HCT116 (cell line): Measurements from ENCODE around the gene SETD2. TPM values are rescaled to one million over a fixed set of nuclear protein-coding genes. Genes with fewer than 3 reads are reported as not detected.

Source experiments
- ATAC-seq: fragments of 200-7000 bp; cut with Tn5 transposase; 2 replicates; pipeline ENCODE4 v1.9.1; 2020; ENCODE audit warnings: mild to moderate bottlenecking, moderate library complexity
- BruUV-seq: library from RNA; stranded (reverse); fragments of 400-500 nt; replicated peaks from 2 replicates; lab custom pipeline; 2021; lab: Mats Ljungman, UMichigan
- CTCF ChIA-PET: fragments of 300-600 bp; sonication (Branson Sonifier 250); formaldehyde crosslinking; loops from one replicate; lab custom pipeline; 2021; ENCODE audit warnings: antibody characterized with exemption; lab: Charles Lee
- POLR2A ChIA-PET: fragments of 300-600, 350-600 bp; sonication (Branson Sonifier 250); formaldehyde crosslinking; loops from one replicate; lab custom pipeline; 2021; ENCODE audit warnings: antibody characterized with exemption; lab: Charles Lee
- RAD21 ChIA-PET, 2 experiments: fragments of 300-600 bp; sonication (Branson Sonifier 250); formaldehyde crosslinking; loops; one replicate each; lab custom pipeline; 2023; ENCODE audit warnings: low total read pairs in 2 of 2; ENCODE audit not compliant: uncharacterized antibody in 2 of 2, unreplicated experiment in 2 of 2, low non-redundant PET in 1 of 2; lab: Charles Lee
- DNase-seq: peaks from one replicate; pipeline ENCODE4 v3.0.0-alpha.2; 2010; ENCODE audit warnings: low read depth, low spot score
- H2AFZ ChIP-seq: fragments of 200-600 bp; shearing (Covaris generic), sonication (generic); 2 replicates; pipeline ENCODE4 v1.6.1; 2017; ENCODE audit warnings: low read depth, mixed run types, mixed read lengths, antibody characterized with exemption, low read length; ENCODE audit not compliant: poor library complexity, severe bottlenecking
- H3K27ac ChIP-seq: 2 replicates; pipeline ENCODE4 v1.5.1; 2012; ENCODE audit warnings: low read depth, low read length
- H3K27me3 ChIP-seq: fragments of 200-600 bp; sonication (generic); 2 replicates; pipeline ENCODE4 v1.6.1; 2016; ENCODE audit warnings: mixed run types, low read length, mixed read lengths; ENCODE audit not compliant: insufficient read depth
- H3K36me3 ChIP-seq, 2 experiments: fragments of 200-500 bp in 1 of 2; fragments of 200-600 bp in 1 of 2; sonication (Bioruptor generic) in 1 of 2; sonication (generic) in 1 of 2; 2 replicates each; pipeline versions ENCODE4 v1.5.1 to v1.6.1; 2014 to 2016; ENCODE audit warnings: low read length in 2 of 2, inconsistent platforms in 1 of 2, mixed read lengths in 1 of 2, mixed run types in 1 of 2; ENCODE audit not compliant: insufficient read depth in 2 of 2, control insufficient read depth in 1 of 2
- H3K4me1 ChIP-seq, 2 experiments: fragments of 200-600 bp in 1 of 2; sonication (generic) in 1 of 2; 2 replicates each; pipeline versions ENCODE4 v1.5.1 to v1.6.1; 2012 to 2017; ENCODE audit warnings: low read length in 2 of 2, inconsistent platforms in 1 of 2, mild to moderate bottlenecking in 1 of 2, mixed read lengths in 1 of 2, mixed run types in 1 of 2, moderate library complexity in 1 of 2; ENCODE audit not compliant: insufficient read depth in 2 of 2, control insufficient read depth in 1 of 2
- H3K4me2 ChIP-seq: fragments of 200-600 bp; sonication (generic); 2 replicates; pipeline ENCODE4 v1.6.1; 2017; ENCODE audit warnings: mixed run types, low read length, mixed read lengths
- H3K4me3 ChIP-seq, 2 experiments: fragments of 200-600 bp in 1 of 2; sonication (generic) in 1 of 2; replicated peaks in 1 of 2; 2 replicates each; pipeline ENCODE4 v1.5.1; 2011 to 2016; ENCODE audit warnings: low read length in 2 of 2, control low read depth in 1 of 2, low read depth in 1 of 2, mild to moderate bottlenecking in 1 of 2, mixed read lengths in 1 of 2, mixed run types in 1 of 2
- H3K79me2 ChIP-seq: fragments of 200-600 bp; sonication (generic); 2 replicates; pipeline ENCODE4 v1.6.1; 2017; ENCODE audit warnings: mild to moderate bottlenecking, mixed run types, low read length, moderate library complexity, mixed read lengths; ENCODE audit not compliant: insufficient read depth
- H3K9ac ChIP-seq: fragments of 200-600 bp; sonication (generic); 2 replicates; pipeline ENCODE4 v1.6.1; 2016; ENCODE audit warnings: low read length, mixed read lengths
- H3K9me2 ChIP-seq: fragments of 200-600 bp; sonication (generic), shearing (Covaris generic); 2 replicates; pipeline ENCODE4 v1.6.1; 2017; ENCODE audit warnings: mixed run types, mild to moderate bottlenecking, moderate library complexity; ENCODE audit not compliant: insufficient read depth
- H3K9me3 ChIP-seq, 2 experiments: fragments of 200-500 bp in 1 of 2; fragments of 200-600 bp in 1 of 2; sonication (Bioruptor generic) in 1 of 2; sonication (generic) in 1 of 2; 2 replicates each; pipeline ENCODE4 v1.6.1; 2014 to 2017; ENCODE audit warnings: low read length in 2 of 2, mixed read lengths in 2 of 2, inconsistent platforms in 1 of 2, low read depth in 1 of 2, mild to moderate bottlenecking in 1 of 2, mixed run types in 1 of 2, moderate library complexity in 1 of 2; ENCODE audit not compliant: control insufficient read depth in 1 of 2, insufficient read depth in 1 of 2
- H4K20me1 ChIP-seq: fragments of 200-600 bp; sonication (generic), shearing (Covaris generic); 2 replicates; pipeline ENCODE4 v1.6.1; 2017; ENCODE audit warnings: mixed run types, mild to moderate bottlenecking, moderate library complexity; ENCODE audit not compliant: insufficient read depth
- ATF3 ChIP-seq: IDR thresholded peaks from 2 replicates; pipeline ENCODE4 v1.6.1; 2012
- CBX3 ChIP-seq: IDR thresholded peaks from 2 replicates; pipeline ENCODE4 v1.6.1; 2012; ENCODE audit warnings: low read depth
- CEBPB ChIP-seq: IDR thresholded peaks from 2 replicates; pipeline ENCODE4 v1.6.1; 2012; ENCODE audit warnings: low read depth
- CTCF ChIP-seq, 3 experiments: fragments of 200-600 bp in 1 of 3; sonication (generic) in 1 of 3; IDR thresholded peaks in 2 of 3; conservative IDR thresholded peaks in 1 of 3; 2 replicates each; pipeline ENCODE4 v1.5.1; 2012 to 2017; ENCODE audit warnings: low read depth in 2 of 3, low read length in 2 of 3, antibody characterized with exemption in 1 of 3, borderline replicate concordance in 1 of 3, control low read depth in 1 of 3, mild to moderate bottlenecking in 1 of 3, mixed read lengths in 1 of 3, mixed run types in 1 of 3, moderate library complexity in 1 of 3; ENCODE audit not compliant: insufficient read depth in 1 of 3
- EGR1 ChIP-seq: IDR thresholded peaks from 2 replicates; pipeline ENCODE4 v1.6.1; 2012; ENCODE audit warnings: low read depth
- EZH2 ChIP-seq: fragments of 200-600 bp; sonication (generic); IDR thresholded peaks from 2 replicates; pipeline ENCODE4 v1.6.1; 2017; ENCODE audit warnings: antibody characterized with exemption, mixed run types
- EZH2phosphoT487 ChIP-seq: fragments of 200-600 bp; IDR thresholded peaks from 2 replicates; pipeline ENCODE4 v1.6.1; 2018; ENCODE audit warnings: antibody characterized with exemption, borderline replicate concordance
- FOSL1 ChIP-seq: IDR thresholded peaks from 2 replicates; pipeline ENCODE4 v1.6.1; 2012; ENCODE audit warnings: low read depth
- JUND ChIP-seq: IDR thresholded peaks from 2 replicates; pipeline ENCODE4 v1.6.1; 2012
- MAX ChIP-seq: IDR thresholded peaks from 2 replicates; pipeline ENCODE4 v1.6.1; 2012
- POLR2A ChIP-seq: IDR thresholded peaks from 2 replicates; pipeline ENCODE4 v1.7.0; 2011; ENCODE audit warnings: borderline replicate concordance; ENCODE audit not compliant: insufficient read depth, insufficient read length; ENCODE audit errors: extremely low read depth
- POLR2AphosphoS5 ChIP-seq: IDR thresholded peaks from 2 replicates; pipeline ENCODE4 v1.6.1; 2011; ENCODE audit warnings: mild to moderate bottlenecking, low read depth, low read length, moderate library complexity
- RAD21 ChIP-seq: IDR thresholded peaks from 2 replicates; pipeline ENCODE4 v1.6.1; 2012; ENCODE audit warnings: low read depth, mild to moderate bottlenecking
- REST ChIP-seq: IDR thresholded peaks from 2 replicates; pipeline ENCODE4 v1.6.1; 2012; ENCODE audit warnings: low read depth
- SP1 ChIP-seq: IDR thresholded peaks from 2 replicates; pipeline ENCODE4 v1.6.1; 2012; ENCODE audit warnings: low read depth
- SRF ChIP-seq: IDR thresholded peaks from 2 replicates; pipeline ENCODE4 v1.6.1; 2012; ENCODE audit warnings: low read depth
- ZBTB33 ChIP-seq: IDR thresholded peaks from 2 replicates; pipeline ENCODE4 v1.6.1; 2011; ENCODE audit warnings: mild to moderate bottlenecking, low read length, moderate library complexity; ENCODE audit not compliant: insufficient replicate concordance; ENCODE audit errors: extremely low read depth
- ZFX ChIP-seq: fragments of 450-650 bp; IDR thresholded peaks from 2 replicates; pipeline ENCODE4 v1.6.1; 2017
- ZNF274 ChIP-seq: fragments of 200-500 bp; sonication (Bioruptor generic); IDR thresholded peaks from 2 replicates; pipeline ENCODE4 v1.6.1; 2014; ENCODE audit warnings: mild to moderate bottlenecking, low read depth, low read length, inconsistent platforms
- intact Hi-C: fragments of 100-400 bp; cut with micrococcal nuclease; formaldehyde crosslinking; loops from 2 replicates; pipeline ENCODE4 v1.10.0; 2022
- total RNA-seq: library from RNA; stranded (reverse); gene quantifications from one replicate; pipeline ENCODE4 v1.2.1, GENCODE V29; 2021; ENCODE audit not compliant: unreplicated experiment

SETD2 gene
- total RNA-seq, 1 experiment from 2014 or later: 33.0 TPM

- CTCF ChIA-PET: no interaction called here
- TF ChIP-seq FOSL1: no peak
- TF ChIP-seq CEBPB: no peak
- TF ChIP-seq ZBTB33: no peak
- TF ChIP-seq JUND: no peak
- TF ChIP-seq EZH2phosphoT487: no peak
- TF ChIP-seq ZNF274: no peak
- TF ChIP-seq EGR1: no peak
- no peak for TF ChIP-seq ATF3
- no peak for TF ChIP-seq POLR2AphosphoS5
- TF ChIP-seq SRF: no peak
- no peak for TF ChIP-seq POLR2A
- TF ChIP-seq EZH2: no peak
- no peak for TF ChIP-seq CBX3
- TF ChIP-seq SP1: no peak
- TF ChIP-seq REST: no peak
- TF ChIP-seq ZFX: no peak
- TF ChIP-seq RAD21: no peak
- TF ChIP-seq CTCF (IDR thresholded peaks at IDR 0.05 in 2 of 3, conservative IDR thresholded peaks at IDR 0.05 in 1 of 3; ENCODE audit: borderline replicate concordance in 1 of 3, insufficient read depth in 1 of 3, low read depth in 2 of 3, low read length in 2 of 3): no peak
- no peak for TF ChIP-seq MAX
- POLR2A ChIA-PET: interaction anchor here (0.5 kb wide), 1 partner anchor 16 kb away, joined by 3 read pairs; no protein-coding TSS in a partner anchor
These were observed 170.6 kb downstream of the SETD2 start for GRCh38 chr3:46993292-46993691.

More at GRCh38 chr3:46993292-46993691, 170.6 kb downstream of the SETD2 start:
- Histone ChIP-seq H3K79me2 (no peaks in the 10 kb centered on the region), H3K9me3 (no peaks in the 10 kb centered on the region), H3K36me3 (peaks cover 0 to 10% of the 10 kb centered on the region in 2 experiments; a peak in 2 of 4 replicates), H3K4me1 (peaks cover 0 to 4% of the 10 kb centered on the region in 2 experiments; a peak in 1 of 4 replicates), H3K9me2 (no peaks in the 10 kb centered on the region), H3K4me3 (no peak overlapping the region), H3K9ac (no peak overlapping the region), H3K27ac (no peak overlapping the region), H3K4me2 (no peak overlapping the region), H3K27me3 (no peaks in the 10 kb centered on the region), H2AFZ (no peak overlapping the region), H4K20me1 (no peaks in the 10 kb centered on the region)
- ATAC-seq (no peak), DNase-seq (no peak)
- RAD21 ChIA-PET: no interaction called here
- BruUV-seq: no TSS peak
- intact Hi-C loops: no loop called here
